Tibial nerve (tissue), 4 donors: ENCODE results near the gene SCN5A.

Experiments used
- CTCF ChIP-seq, 5 experiments: fragments of 200-600 bp in 3 of 5; fragments of 450-650 bp in 2 of 5; sonication (generic) in 3 of 5; IDR thresholded peaks; one replicate each; pipeline ENCODE4 v1.5.1; 2016 to 2019; ENCODE audit warnings: antibody characterized with exemption in 5 of 5, mild to moderate bottlenecking in 3 of 5, moderate library complexity in 2 of 5
- EP300 ChIP-seq, 2 donors: sonication (generic); formaldehyde crosslinking; IDR thresholded peaks; one replicate each; pipeline ENCODE4 v1.6.1; 2017; ENCODE audit warnings: antibody characterized with exemption in 2 of 2, mild to moderate bottlenecking in 1 of 2
- POLR2A ChIP-seq, 2 donors: fragments of 450-650 bp; IDR thresholded peaks; one replicate each; pipeline ENCODE4 v1.6.1; 2017; ENCODE audit warnings: antibody characterized with exemption in 2 of 2, mild to moderate bottlenecking in 2 of 2, moderate library complexity in 2 of 2

GRCh38 chr3:38519000-38519399 is 130.5 kb downstream of the SCN5A start:
- TF ChIP-seq POLR2A (IDR thresholded peaks at IDR 0.05) = no peak
- no peak for TF ChIP-seq EP300 (IDR thresholded peaks at IDR 0.05)
- no peak for TF ChIP-seq CTCF (IDR thresholded peaks at IDR 0.05)
